OCI-LY1 (cell line): ENCODE results near the gene SLC17A9.

Source experiments
- H2AFZ ChIP-seq: fragments of 200-600 bp; sonication (generic), shearing (Covaris generic); 2 replicates; pipeline ENCODE4 v1.6.0; 2014; ENCODE audit warnings: antibody characterized with exemption, mild to moderate bottlenecking, low read length
- H3F3A ChIP-seq: fragments of 200-600 bp; sonication (generic), shearing (Covaris generic); 2 replicates; pipeline ENCODE4 v1.6.0; 2014; ENCODE audit warnings: mild to moderate bottlenecking, antibody characterized with exemption, low read length, moderate library complexity; ENCODE audit not compliant: insufficient read depth
- H3K27ac ChIP-seq: fragments of 200-600 bp; sonication (generic); 2 replicates; pipeline ENCODE4 v1.5.1; 2014; ENCODE audit warnings: low read length, mixed run types, mild to moderate bottlenecking, low read depth; ENCODE audit not compliant: poor library complexity, severe bottlenecking
- H3K27me3 ChIP-seq: fragments of 200-600 bp; sonication (generic); 2 replicates; pipeline ENCODE4 v1.6.0; 2014; ENCODE audit warnings: antibody characterized with exemption, mild to moderate bottlenecking, low read length, moderate library complexity; ENCODE audit not compliant: insufficient read depth
- H3K36me3 ChIP-seq: fragments of 200-600 bp; sonication (generic); 2 replicates; pipeline ENCODE4 v1.6.1; 2014; ENCODE audit warnings: mild to moderate bottlenecking, antibody characterized with exemption, low read length, moderate library complexity, mixed read lengths; ENCODE audit not compliant: insufficient read depth
- H3K4me1 ChIP-seq: fragments of 200-600 bp; sonication (generic); 2 replicates; pipeline ENCODE4 v1.5.1; 2014; ENCODE audit warnings: mild to moderate bottlenecking, low read length, moderate library complexity; ENCODE audit not compliant: insufficient read depth, severe bottlenecking
- H3K4me2 ChIP-seq: fragments of 200-600 bp; sonication (generic), shearing (Covaris generic); 2 replicates; pipeline ENCODE4 v1.6.1; 2014; ENCODE audit warnings: low read length
- H3K4me3 ChIP-seq: fragments of 200-600 bp; sonication (generic); 2 replicates; pipeline ENCODE4 v1.5.1; 2014; ENCODE audit warnings: low read length, low read depth, mild to moderate bottlenecking, mixed read lengths; ENCODE audit not compliant: poor library complexity, severe bottlenecking
- H3K79me2 ChIP-seq: fragments of 200-600 bp; shearing (Covaris generic); 2 replicates; pipeline ENCODE4 v1.6.1; 2016; ENCODE audit warnings: mixed run types, low read length, mixed read lengths; ENCODE audit not compliant: insufficient read depth
- H3K9ac ChIP-seq: fragments of 200-600 bp; sonication (generic), shearing (Covaris generic); 2 replicates; pipeline ENCODE4 v1.6.1; 2014; ENCODE audit warnings: mild to moderate bottlenecking, low read length, mixed read lengths
- H3K9me2 ChIP-seq: fragments of 200-600 bp; sonication (generic), shearing (Covaris generic); 2 replicates; pipeline ENCODE4 v1.6.1; 2014; ENCODE audit warnings: low read depth, mild to moderate bottlenecking, low read length, mixed read lengths
- H3K9me3 ChIP-seq: fragments of 200-600 bp; shearing (Covaris generic); 2 replicates; pipeline ENCODE4 v1.6.1; 2014; ENCODE audit warnings: low read length, mixed read lengths
- H4K20me1 ChIP-seq: fragments of 200-600 bp; sonication (generic), shearing (Covaris generic); 2 replicates; pipeline ENCODE4 v1.6.0; 2016; ENCODE audit warnings: mild to moderate bottlenecking, low read length; ENCODE audit not compliant: insufficient read depth
- EZH2 ChIP-seq: fragments of 200-600 bp; sonication (generic), shearing (Covaris generic); IDR thresholded peaks from 2 replicates; pipeline ENCODE4 v1.8.0; 2017; ENCODE audit warnings: borderline replicate concordance, mixed run types, mild to moderate bottlenecking, antibody characterized with exemption, low read length, moderate library complexity, mixed read lengths
- TF ChIP-seq, protein P1 (sequence below): fragments of 200-600 bp; sonication (generic), shearing (Covaris generic); IDR thresholded peaks from 2 replicates; pipeline ENCODE4 v1.5.1; 2017; ENCODE audit warnings: mild to moderate bottlenecking, antibody characterized with exemption, low read length, moderate library complexity, mixed read lengths

SLC17A9 gene

DNA sequence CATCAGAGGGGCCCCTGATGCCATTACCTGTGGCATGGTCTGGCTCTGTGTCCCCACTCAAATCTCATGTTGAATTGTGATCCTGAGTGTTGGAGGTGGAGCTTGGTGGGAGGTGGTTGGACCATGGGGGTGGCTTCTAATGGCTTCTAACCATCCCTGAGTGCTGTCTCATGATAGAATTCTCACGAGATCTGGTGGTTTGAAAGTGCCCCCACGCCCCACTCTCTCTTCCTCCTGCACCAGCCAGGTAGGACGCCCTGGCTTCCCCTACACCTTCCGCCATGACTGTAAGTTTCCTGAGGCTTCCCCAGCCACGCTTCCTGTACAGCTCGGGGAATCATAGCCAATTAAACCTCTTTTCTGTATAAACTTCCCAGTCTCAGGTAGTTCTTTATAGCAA lies 39.4 kb downstream of the SLC17A9 start:
- Histone ChIP-seq H3K79me2 (no peaks in the 10 kb centered on the region), H3K27me3 (no peaks in the 10 kb centered on the region; the same call in 1 of the 2 replicates), H3K4me3 (no peak overlapping the region), H3K27ac (no peak overlapping the region), H4K20me1 (no peaks in the 10 kb centered on the region), H3K36me3 (no peaks in the 10 kb centered on the region), H3K9me2 (no peaks in the 10 kb centered on the region), H2AFZ (no peak overlapping the region), H3K4me2 (no peak overlapping the region), H3F3A (no peaks in the 10 kb centered on the region), H3K4me1 (peaks cover 8% of the 10 kb centered on the region), H3K9ac (no peak overlapping the region), H3K9me3 (no peaks in the 10 kb centered on the region)
- TF ChIP-seq EZH2 = no peak
- TF ChIP-seq, protein P1, sequence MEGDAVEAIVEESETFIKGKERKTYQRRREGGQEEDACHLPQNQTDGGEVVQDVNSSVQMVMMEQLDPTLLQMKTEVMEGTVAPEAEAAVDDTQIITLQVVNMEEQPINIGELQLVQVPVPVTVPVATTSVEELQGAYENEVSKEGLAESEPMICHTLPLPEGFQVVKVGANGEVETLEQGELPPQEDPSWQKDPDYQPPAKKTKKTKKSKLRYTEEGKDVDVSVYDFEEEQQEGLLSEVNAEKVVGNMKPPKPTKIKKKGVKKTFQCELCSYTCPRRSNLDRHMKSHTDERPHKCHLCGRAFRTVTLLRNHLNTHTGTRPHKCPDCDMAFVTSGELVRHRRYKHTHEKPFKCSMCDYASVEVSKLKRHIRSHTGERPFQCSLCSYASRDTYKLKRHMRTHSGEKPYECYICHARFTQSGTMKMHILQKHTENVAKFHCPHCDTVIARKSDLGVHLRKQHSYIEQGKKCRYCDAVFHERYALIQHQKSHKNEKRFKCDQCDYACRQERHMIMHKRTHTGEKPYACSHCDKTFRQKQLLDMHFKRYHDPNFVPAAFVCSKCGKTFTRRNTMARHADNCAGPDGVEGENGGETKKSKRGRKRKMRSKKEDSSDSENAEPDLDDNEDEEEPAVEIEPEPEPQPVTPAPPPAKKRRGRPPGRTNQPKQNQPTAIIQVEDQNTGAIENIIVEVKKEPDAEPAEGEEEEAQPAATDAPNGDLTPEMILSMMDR = no peak

DNA sequence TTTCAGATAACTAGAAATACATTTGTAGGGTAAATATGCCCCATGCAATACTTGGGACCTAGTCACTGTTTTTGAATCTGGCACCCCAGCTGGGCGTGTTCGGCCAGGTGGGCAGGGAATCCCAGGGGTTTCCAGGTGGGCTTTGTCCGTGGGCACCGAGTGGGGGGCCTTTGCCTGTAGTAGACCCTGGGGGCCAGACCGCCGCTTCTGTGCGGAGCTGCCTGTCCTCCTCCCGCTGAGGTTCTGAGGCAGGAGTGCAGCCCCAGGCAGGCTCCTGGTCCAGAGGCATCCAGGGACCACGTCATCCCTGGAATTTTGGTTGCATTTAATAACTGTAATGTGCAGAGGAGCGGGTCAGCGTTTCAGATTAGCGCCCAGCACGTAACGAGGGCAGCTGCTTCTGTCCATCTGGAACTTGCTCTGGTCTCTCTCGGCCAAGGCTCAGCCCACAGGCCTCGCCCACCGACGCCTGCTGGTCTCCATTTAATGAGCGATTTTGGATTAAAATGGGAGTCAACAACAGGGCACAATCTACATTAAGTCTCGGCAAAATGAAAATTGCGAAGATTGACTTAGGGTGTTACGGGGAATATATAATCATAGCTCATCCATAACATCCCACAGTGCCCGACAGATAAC lies 41.5 kb downstream of the SLC17A9 start:
- H3K36me3 ChIP-seq = no peaks in the 10 kb centered on the region
- H3K4me2 ChIP-seq = no peak overlapping the region
- H3K27me3 ChIP-seq = no peaks in the 10 kb centered on the region; the same call in 1 of the 2 replicates
- H3K27ac ChIP-seq = no peak overlapping the region
- no peak overlapping the region for H2AFZ ChIP-seq
- H3K9ac ChIP-seq = no peak overlapping the region
- no peaks in the 10 kb centered on the region for H3K79me2 ChIP-seq
- no peaks in the 10 kb centered on the region for H3K9me3 ChIP-seq
- H4K20me1 ChIP-seq = no peaks in the 10 kb centered on the region
- no peaks in the 10 kb centered on the region for H3K9me2 ChIP-seq
- H3K4me3 ChIP-seq = no peak overlapping the region
- TF ChIP-seq, protein P1 = no peak
- no peak for TF ChIP-seq EZH2
- H3K4me1 ChIP-seq = peaks cover 6% of the 10 kb centered on the region
- no peaks in the 10 kb centered on the region for H3F3A ChIP-seq

DNA sequence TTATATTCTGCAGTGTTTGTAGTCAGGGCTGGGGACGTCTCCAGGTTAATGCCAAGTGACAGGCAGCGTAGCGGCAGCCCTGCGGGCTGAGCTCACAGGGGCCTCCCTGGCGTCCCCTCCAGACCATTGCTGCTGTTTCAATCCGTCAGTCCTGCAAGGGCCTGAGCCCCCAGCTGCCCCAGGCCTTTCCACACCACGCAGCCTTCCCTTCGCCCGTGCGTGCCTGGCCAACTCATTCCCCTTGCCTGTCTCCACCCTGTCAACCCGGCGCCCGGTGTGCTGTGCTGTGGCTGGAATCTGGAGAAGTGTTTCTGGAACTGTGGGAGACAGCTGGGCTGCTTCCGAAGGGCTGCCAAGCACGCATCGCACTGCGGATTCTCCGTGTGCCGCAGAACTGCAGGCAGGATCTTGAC lies 42.4 kb downstream of the SLC17A9 start:
- no peak overlapping the region for H3K9ac ChIP-seq
- no peaks in the 10 kb centered on the region for H3K4me1 ChIP-seq
- TF ChIP-seq, protein P1 = no peak
- TF ChIP-seq EZH2 = no peak
- no peaks in the 10 kb centered on the region for H3K79me2 ChIP-seq
- H3K27me3 ChIP-seq = no peaks in the 10 kb centered on the region; the same call in 1 of the 2 replicates
- no peak overlapping the region for H2AFZ ChIP-seq
- H3K4me3 ChIP-seq = no peak overlapping the region
- H3K27ac ChIP-seq = no peak overlapping the region
- no peaks in the 10 kb centered on the region for H3K36me3 ChIP-seq
- no peaks in the 10 kb centered on the region for H3F3A ChIP-seq
- H3K4me2 ChIP-seq = no peak overlapping the region
- no peaks in the 10 kb centered on the region for H3K9me2 ChIP-seq
- H3K9me3 ChIP-seq = no peaks in the 10 kb centered on the region
- H4K20me1 ChIP-seq = no peaks in the 10 kb centered on the region
